ENCODE results near the gene NPEPL1.
"Not testable (repeated sequence)": the region's sequence is repeated elsewhere in the genome, so short reads cannot be mapped to it uniquely, and the experiment has no call there.

The NPEPL1 gene

DNA sequence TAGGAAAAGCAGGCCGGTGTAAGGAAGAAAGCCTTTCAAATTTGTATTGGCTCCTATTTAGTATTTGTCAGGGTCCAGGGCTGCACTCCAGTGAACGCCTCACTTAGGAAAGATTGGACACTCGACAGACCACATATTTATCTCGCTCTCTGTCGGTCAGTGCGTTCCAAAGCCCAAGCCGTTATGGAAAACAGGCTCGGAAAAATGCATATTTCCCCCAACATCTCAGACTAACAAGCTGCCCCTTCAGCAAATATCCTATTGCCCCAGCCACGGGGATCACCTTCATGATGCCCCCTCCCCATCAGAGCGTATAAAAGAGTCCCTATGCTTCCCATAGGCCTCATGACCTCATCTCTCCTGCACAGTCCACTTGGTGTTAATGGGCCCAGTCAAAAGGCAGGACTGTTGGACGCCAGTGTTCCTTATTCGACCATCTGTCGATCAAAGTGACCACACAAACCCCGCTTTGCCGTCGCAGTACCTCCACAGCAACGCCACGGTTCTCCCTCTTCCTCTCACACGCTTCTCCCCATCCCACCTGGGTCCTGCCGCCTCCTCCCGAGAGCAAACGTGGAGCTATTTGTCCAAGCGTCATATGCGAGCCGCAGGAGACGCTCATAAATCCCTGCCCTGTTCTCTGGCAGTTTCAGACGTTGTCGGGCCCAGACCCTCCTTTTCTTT is 63.3 kb downstream of the NPEPL1 start:
- DNase-seq (ENCODE audit: low read depth in 2 of 3, low spot score in 1 of 3) = no peak

GRCh38 chr20:58756450-58756775 is 63.8 kb downstream of the NPEPL1 start:
- DNase-seq (ENCODE audit: low read depth in 2 of 3, low spot score in 1 of 3) = no peak

GRCh38 chr20:58757647-58758046 is 65.0 kb downstream of the NPEPL1 start:
- DNase-seq (ENCODE audit: low read depth in 2 of 3, low spot score in 1 of 3) = not testable (repeated sequence)

GRCh38 chr20:58759947-58760346 is 67.3 kb downstream of the NPEPL1 start:
- no peak for DNase-seq (ENCODE audit: low read depth in 2 of 3, low spot score in 1 of 3)

DNA sequence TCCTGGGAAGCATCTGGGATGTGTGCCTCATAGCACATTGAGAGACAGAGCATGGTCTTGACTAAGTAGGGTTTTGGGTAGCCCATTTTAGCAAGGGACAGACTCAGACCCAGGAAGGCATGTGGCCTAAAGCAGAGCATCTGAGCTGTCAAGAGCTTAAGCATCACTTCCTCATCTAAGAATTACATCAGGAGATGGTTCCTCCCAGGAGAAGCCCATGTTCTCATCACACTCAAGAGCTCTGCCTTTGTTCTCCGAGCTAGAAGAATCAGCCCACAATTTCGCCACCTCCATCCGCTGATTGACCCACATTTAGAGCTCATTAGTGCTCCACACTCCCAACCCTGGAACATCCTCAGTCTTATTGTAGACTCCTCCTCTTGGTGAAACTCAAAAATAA is 68.3 kb downstream of the NPEPL1 start:
- DNase-seq (ENCODE audit: low read depth in 2 of 3, low spot score in 1 of 3) = no peak

DNA sequence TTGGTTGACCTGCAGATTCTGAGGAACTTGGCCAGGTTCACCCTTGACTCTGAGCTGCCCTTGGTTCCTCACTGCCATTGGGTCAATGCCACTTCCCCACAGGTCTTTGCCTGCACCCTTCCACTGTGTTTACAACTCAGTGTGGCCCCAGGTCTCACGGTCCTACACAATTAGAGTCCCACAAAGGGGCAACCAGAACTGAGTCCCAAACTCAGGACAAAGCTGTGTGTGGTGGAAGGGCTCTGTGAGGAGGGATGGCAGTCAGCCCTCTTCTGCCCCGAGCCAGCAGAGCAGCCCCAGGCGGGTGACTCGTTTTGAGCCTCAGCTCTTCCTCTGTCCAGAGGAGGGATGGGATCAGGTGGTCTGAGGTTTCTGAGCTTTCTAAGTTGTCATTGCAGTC is 69.5 kb downstream of the NPEPL1 start:
- no peak for DNase-seq (ENCODE audit: low read depth in 2 of 3, low spot score in 1 of 3)

- no peak for DNase-seq (ENCODE audit: low read depth in 2 of 3, low spot score in 1 of 3)
These were observed 70.5 kb downstream of the NPEPL1 start for GRCh38 chr20:58763076-58763475.
